ENCODE results near the gene MUC12.
"Not testable (repeated sequence)": the region's sequence is repeated elsewhere in the genome, so short reads cannot be mapped to it uniquely, and the experiment has no call there.

MUC12 gene

GRCh38 chr7:100957832-100958421 is 11.4 kb upstream of the MUC12 start:
- DNase-seq: no peak

GRCh38 chr7:100959894-100960293 is 9.5 kb upstream of the MUC12 start:
- DNase-seq: no peak

GRCh38 chr7:100962537-100962936 is 6.8 kb upstream of the MUC12 start:
- DNase-seq: no peak

GRCh38 chr7:100963386-100963785 is 6.0 kb upstream of the MUC12 start:
- DNase-seq: no peak

- no peak for DNase-seq
Observed at GRCh38 chr7:100963874-100964273, 5.5 kb upstream of the MUC12 start.

GRCh38 chr7:100964630-100965029 is 4.7 kb upstream of the MUC12 start:
- DNase-seq: no peak

GRCh38 chr7:100965045-100965722 is 4.2 kb upstream of the MUC12 start:
- DNase-seq: no peak

GRCh38 chr7:100965723-100966541 is 3.4 kb upstream of the MUC12 start:
- peak; percentile 72 for DNase-seq

GRCh38 chr7:100966542-100967291 is 2.6 kb upstream of the MUC12 start:
- no peak for DNase-seq

GRCh38 chr7:100967292-100967863 is 2.0 kb upstream of the MUC12 start:
- no peak for DNase-seq

- no peak for DNase-seq
Observed at GRCh38 chr7:100968031-100968430, 1.3 kb upstream of the MUC12 start.

- no peak for DNase-seq
Observed at GRCh38 chr7:100968650-100969049, 715 bp upstream of the MUC12 start.

GRCh38 chr7:100971111-100972001 is 2.0 kb downstream of the MUC12 start:
- DNase-seq: no peak

GRCh38 chr7:100972002-100972347 is 2.6 kb downstream of the MUC12 start:
- DNase-seq: no peak

GRCh38 chr7:100974021-100974420 is 4.7 kb downstream of the MUC12 start:
- no peak for DNase-seq

- no peak for DNase-seq
Observed at GRCh38 chr7:100975371-100975821, 6.0 kb downstream of the MUC12 start.

GRCh38 chr7:100978300-100978699 is 8.9 kb downstream of the MUC12 start:
- no peak for DNase-seq

- no peak for DNase-seq
Observed at GRCh38 chr7:100983451-100984187, 14.3 kb downstream of the MUC12 start.

- DNase-seq: not testable (repeated sequence)
Observed at GRCh38 chr7:100984241-100984918, 15.0 kb downstream of the MUC12 start.

- not testable (repeated sequence) for DNase-seq
Observed at GRCh38 chr7:100985033-100985797, 15.8 kb downstream of the MUC12 start.

Data from stimulated activated CD4-positive, alpha-beta T cell treated with anti-CD3 and anti-CD28 coated beads, Interleukin-12 subunit alpha, Interleukin-12 subunit beta, amount 100 ng/mL, for 4 hours (primary cell).